Body of pancreas (tissue), 4 donors: Measurements from ENCODE around the gene IL1RAPL1.

Experiments
- CTCF ChIP-seq, 7 experiments: fragments of 450-650 bp in 4 of 7; fragments of 200-600 bp in 3 of 7; sonication (generic) in 3 of 7; IDR thresholded peaks; one replicate each; pipeline ENCODE4 v1.5.1; 2016 to 2019; ENCODE audit warnings: antibody characterized with exemption in 7 of 7
- POLR2A ChIP-seq, 3 donors: fragments of 450-650 bp; IDR thresholded peaks; one replicate each; pipeline ENCODE4 v1.6.1; 2016; ENCODE audit warnings: antibody characterized with exemption in 3 of 3, mild to moderate bottlenecking in 2 of 3

- TF ChIP-seq CTCF (IDR thresholded peaks at IDR 0.05) (no peak), POLR2A (IDR thresholded peaks at IDR 0.05) (no peak)
Observed at GRCh38 chrX:29275928-29276327, 688.7 kb downstream of the IL1RAPL1 start.
